Measurements from ENCODE around the gene CYRIA. TPM values are rescaled to one million over a fixed set of nuclear protein-coding genes. Genes with fewer than 3 reads are reported as not detected.

Gene CYRIA
- total and polyA plus RNA-seq, 2 experiments from 2014 or later = 1.4 to 1.5 TPM

GRCh38 chr2:16693854-16694253 lies 28.2 kb upstream of the CYRIA start:
- H3K9me3 ChIP-seq (ENCODE audit: low read depth) = no peaks in the 10 kb centered on the region
- H3K4me2 ChIP-seq = no peak overlapping the region
- no peaks in the 10 kb centered on the region for H4K20me1 ChIP-seq (ENCODE audit: insufficient read depth, poor library complexity, severe bottlenecking)
- peaks cover 4% of the 10 kb centered on the region for H3K27me3 ChIP-seq
- H3K4me1 ChIP-seq (ENCODE audit: insufficient read depth) = no peaks in the 10 kb centered on the region
- TF ChIP-seq CTCF (IDR thresholded peaks at IDR 0.05; ENCODE audit: poor library complexity) (no peak), EZH2phosphoT487 (IDR thresholded peaks at IDR 0.05; ENCODE audit: low read depth, severe bottlenecking, unreplicated experiment) (no peak)
- no peak overlapping the region for H2AFZ ChIP-seq
- H3K79me2 ChIP-seq = no peaks in the 10 kb centered on the region
- H3K27ac ChIP-seq = no peak overlapping the region
- no peak overlapping the region for H3K4me3 ChIP-seq
- WGBS (ENCODE audit: low lambda C conversion rate, missing lambda C conversion rate) = 85% methylated on average over 4 of the region's 4 CpGs
- H3K9me2 ChIP-seq (replicated peaks; ENCODE audit: insufficient read depth) = no peaks in the 10 kb centered on the region
- no peaks in the 10 kb centered on the region for H3K36me3 ChIP-seq (replicated peaks; ENCODE audit: insufficient read depth, low read depth)
- no peak for DNase-seq (ENCODE audit: low spot score)

- Histone ChIP-seq H3K4me3 (no peak overlapping the region), H3K4me2 (no peak overlapping the region), H3K9me3 (ENCODE audit: low read depth) (no peaks in the 10 kb centered on the region), H3K36me3 (replicated peaks; ENCODE audit: insufficient read depth, low read depth) (no peaks in the 10 kb centered on the region), H4K20me1 (ENCODE audit: insufficient read depth, poor library complexity, severe bottlenecking) (no peaks in the 10 kb centered on the region), H2AFZ (no peak overlapping the region), H3K4me1 (ENCODE audit: insufficient read depth) (no peaks in the 10 kb centered on the region), H3K27ac (no peak overlapping the region), H3K27me3 (peaks cover 4% of the 10 kb centered on the region), H3K9me2 (replicated peaks; ENCODE audit: insufficient read depth) (no peaks in the 10 kb centered on the region), H3K79me2 (no peaks in the 10 kb centered on the region)
- no peak for TF ChIP-seq EZH2phosphoT487 (IDR thresholded peaks at IDR 0.05; ENCODE audit: low read depth, severe bottlenecking, unreplicated experiment)
- no peak for TF ChIP-seq EZH2 (IDR thresholded peaks at IDR 0.05; ENCODE audit: borderline replicate concordance)
- no peak for TF ChIP-seq CTCF (IDR thresholded peaks at IDR 0.05; ENCODE audit: poor library complexity)
- 84% methylated on average over 7 of the region's 7 CpGs for WGBS (ENCODE audit: low lambda C conversion rate, missing lambda C conversion rate)
- no peak for DNase-seq (ENCODE audit: low spot score)
These were observed 25.6 kb upstream of the CYRIA start for GRCh38 chr2:16691261-16691660.

- H3K4me2 ChIP-seq = no peak overlapping the region
- H2AFZ ChIP-seq = no peak overlapping the region
- TF ChIP-seq EZH2phosphoT487 (IDR thresholded peaks at IDR 0.05; ENCODE audit: low read depth, severe bottlenecking, unreplicated experiment) (no peak), EZH2 (IDR thresholded peaks at IDR 0.05; ENCODE audit: borderline replicate concordance) (no peak)
- H4K20me1 ChIP-seq (ENCODE audit: insufficient read depth, poor library complexity, severe bottlenecking) = no peaks in the 10 kb centered on the region
- 96% methylated on average over 4 of the region's 4 CpGs for WGBS (ENCODE audit: low lambda C conversion rate, missing lambda C conversion rate)
- H3K4me3 ChIP-seq = no peak overlapping the region
- no peak overlapping the region for H3K27ac ChIP-seq
- H3K36me3 ChIP-seq (replicated peaks; ENCODE audit: insufficient read depth, low read depth) = no peaks in the 10 kb centered on the region
- no peaks in the 10 kb centered on the region for H3K9me2 ChIP-seq (replicated peaks; ENCODE audit: insufficient read depth)
- no peaks in the 10 kb centered on the region for H3K27me3 ChIP-seq
- H3K4me1 ChIP-seq (ENCODE audit: insufficient read depth) = no peaks in the 10 kb centered on the region
- DNase-seq (ENCODE audit: low spot score) = no peak
- H3K79me2 ChIP-seq = no peaks in the 10 kb centered on the region
- H3K9me3 ChIP-seq (ENCODE audit: low read depth) = no peaks in the 10 kb centered on the region
These were observed 22.3 kb upstream of the CYRIA start for GRCh38 chr2:16687955-16688354.

GRCh38 chr2:16687222-16687621 lies 21.6 kb upstream of the CYRIA start:
- no peaks in the 10 kb centered on the region for H3K36me3 ChIP-seq (replicated peaks; ENCODE audit: insufficient read depth, low read depth)
- WGBS (ENCODE audit: low lambda C conversion rate, missing lambda C conversion rate) = 95% methylated on average over 1 of the region's 1 CpG
- H3K9me2 ChIP-seq (replicated peaks; ENCODE audit: insufficient read depth) = no peaks in the 10 kb centered on the region
- H3K4me1 ChIP-seq (ENCODE audit: insufficient read depth) = no peaks in the 10 kb centered on the region
- H4K20me1 ChIP-seq (ENCODE audit: insufficient read depth, poor library complexity, severe bottlenecking) = no peaks in the 10 kb centered on the region
- H3K4me2 ChIP-seq = no peak overlapping the region
- no peaks in the 10 kb centered on the region for H3K27me3 ChIP-seq
- no peak for DNase-seq (ENCODE audit: low spot score)
- no peaks in the 10 kb centered on the region for H3K79me2 ChIP-seq
- H3K4me3 ChIP-seq = no peak overlapping the region
- TF ChIP-seq CTCF (IDR thresholded peaks at IDR 0.05; ENCODE audit: poor library complexity) (no peak), EZH2 (IDR thresholded peaks at IDR 0.05; ENCODE audit: borderline replicate concordance) (no peak), EZH2phosphoT487 (IDR thresholded peaks at IDR 0.05; ENCODE audit: low read depth, severe bottlenecking, unreplicated experiment) (no peak)
- H3K9me3 ChIP-seq (ENCODE audit: low read depth) = no peaks in the 10 kb centered on the region
- no peak overlapping the region for H2AFZ ChIP-seq
- no peak overlapping the region for H3K27ac ChIP-seq
